Measurements from ENCODE around the gene PCSK2.

The PCSK2 gene

GRCh38 chr20:17295991-17296390, 69.2 kb downstream of the PCSK2 start:
- Mint-ChIP-seq H3K4me3 (no peak overlapping the region), H3K36me3 (ENCODE audit: low read depth) (no peaks in the 10 kb centered on the region), H3K4me1 (ENCODE audit: low read depth) (no peaks in the 10 kb centered on the region), H3K9me3 (no peaks in the 10 kb centered on the region), H3K27ac (no peak overlapping the region), H3K27me3 (no peaks in the 10 kb centered on the region)
- no peak for DNase-seq

- Mint-ChIP-seq H3K27ac (no peak overlapping the region), H3K4me3 (no peak overlapping the region), H3K9me3 (no peaks in the 10 kb centered on the region), H3K27me3 (no peaks in the 10 kb centered on the region), H3K36me3 (ENCODE audit: low read depth) (no peaks in the 10 kb centered on the region), H3K4me1 (ENCODE audit: low read depth) (no peaks in the 10 kb centered on the region)
- no peak for DNase-seq
Observed at GRCh38 chr20:17298171-17298570, 71.3 kb downstream of the PCSK2 start.

DNA sequence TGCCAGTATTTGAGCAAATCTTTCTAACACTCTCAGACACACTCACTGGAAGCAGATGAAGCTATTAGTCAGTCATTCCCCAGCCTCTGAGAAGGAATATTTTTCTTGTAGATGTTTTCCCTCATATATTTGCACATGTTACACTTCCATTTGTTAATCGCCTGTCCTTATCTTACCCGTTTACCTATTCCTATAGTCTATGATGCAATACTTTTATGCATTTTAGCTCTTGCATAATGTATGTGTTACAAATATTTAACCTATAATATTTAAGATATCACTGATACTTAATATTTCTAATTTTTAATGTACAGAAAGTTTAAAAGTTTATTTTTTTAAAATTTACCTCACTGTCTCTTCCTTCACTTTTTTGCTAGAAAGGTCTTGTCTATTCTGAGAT, 71.9 kb downstream of the PCSK2 start:
- no peak overlapping the region for H3K27ac Mint-ChIP-seq
- no peaks in the 10 kb centered on the region for H3K9me3 Mint-ChIP-seq
- H3K27me3 Mint-ChIP-seq, result no peaks in the 10 kb centered on the region
- DNase-seq, result no peak
- H3K36me3 Mint-ChIP-seq (ENCODE audit: low read depth), result no peaks in the 10 kb centered on the region
- no peak overlapping the region for H3K4me3 Mint-ChIP-seq
- H3K4me1 Mint-ChIP-seq (ENCODE audit: low read depth), result no peaks in the 10 kb centered on the region

- Mint-ChIP-seq H3K4me1 (ENCODE audit: low read depth) (no peaks in the 10 kb centered on the region), H3K27me3 (no peaks in the 10 kb centered on the region), H3K27ac (no peak overlapping the region), H3K9me3 (no peaks in the 10 kb centered on the region), H3K36me3 (ENCODE audit: low read depth) (no peaks in the 10 kb centered on the region), H3K4me3 (no peak overlapping the region)
- no peak for DNase-seq
Observed at GRCh38 chr20:17300113-17300512, 73.3 kb downstream of the PCSK2 start.

- Mint-ChIP-seq H3K27me3 (no peaks in the 10 kb centered on the region), H3K4me3 (no peak overlapping the region), H3K9me3 (no peaks in the 10 kb centered on the region), H3K36me3 (ENCODE audit: low read depth) (no peaks in the 10 kb centered on the region), H3K4me1 (ENCODE audit: low read depth) (no peaks in the 10 kb centered on the region), H3K27ac (no peak overlapping the region)
- DNase-seq, result no peak
Observed at GRCh38 chr20:17304774-17305173, 77.9 kb downstream of the PCSK2 start.

DNA sequence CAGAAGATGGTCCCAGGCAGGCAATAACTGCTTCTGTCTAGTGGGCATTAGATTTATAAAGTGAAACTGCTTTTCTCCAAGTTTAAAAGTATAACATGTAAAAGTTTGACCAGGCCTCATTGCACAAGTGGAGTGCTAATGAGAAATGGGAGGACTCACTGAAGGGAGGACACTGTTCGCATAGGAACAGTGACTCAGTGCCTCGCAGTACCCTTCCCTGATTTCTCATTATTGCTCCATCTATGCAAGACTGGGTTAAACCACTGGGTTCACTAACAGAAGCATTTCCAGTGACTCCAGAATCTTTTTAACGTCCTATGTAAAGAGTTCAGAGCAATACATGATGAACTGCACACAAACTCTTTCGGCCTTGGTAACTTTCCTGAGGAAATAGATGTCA, 79.6 kb downstream of the PCSK2 start:
- DNase-seq, result no peak
- no peaks in the 10 kb centered on the region for H3K9me3 Mint-ChIP-seq
- H3K27ac Mint-ChIP-seq, result no peak overlapping the region
- no peak overlapping the region for H3K4me3 Mint-ChIP-seq
- no peaks in the 10 kb centered on the region for H3K27me3 Mint-ChIP-seq
- no peaks in the 10 kb centered on the region for H3K36me3 Mint-ChIP-seq (ENCODE audit: low read depth)
- H3K4me1 Mint-ChIP-seq (ENCODE audit: low read depth), result no peaks in the 10 kb centered on the region

DNA sequence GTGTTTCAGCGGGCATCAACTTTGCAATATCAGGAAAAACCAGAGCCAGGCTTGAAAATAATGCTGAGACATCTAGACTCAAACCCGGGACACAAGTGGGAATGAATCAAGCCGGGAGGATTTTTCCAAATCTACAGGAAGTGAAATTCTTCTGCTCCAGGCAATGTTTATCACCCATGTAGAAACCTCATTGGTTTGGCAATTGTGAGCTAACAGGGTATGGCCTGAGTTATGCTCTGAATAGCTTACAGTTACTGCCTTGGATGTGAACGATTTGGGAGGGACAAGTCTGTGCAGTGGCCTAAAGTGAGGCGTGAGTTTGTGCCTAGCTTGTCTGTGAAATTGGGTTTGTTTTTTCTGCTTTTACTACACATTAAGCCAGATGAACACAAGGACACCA, 87.4 kb downstream of the PCSK2 start:
- no peaks in the 10 kb centered on the region for H3K4me1 Mint-ChIP-seq (ENCODE audit: low read depth)
- H3K4me3 Mint-ChIP-seq, result no peak overlapping the region
- DNase-seq, result no peak
- H3K27me3 Mint-ChIP-seq, result peaks cover 35% of the 10 kb centered on the region
- no peaks in the 10 kb centered on the region for H3K9me3 Mint-ChIP-seq
- H3K36me3 Mint-ChIP-seq (ENCODE audit: low read depth), result no peaks in the 10 kb centered on the region
- no peak overlapping the region for H3K27ac Mint-ChIP-seq

- H3K9me3 Mint-ChIP-seq, result no peaks in the 10 kb centered on the region
- no peaks in the 10 kb centered on the region for H3K4me1 Mint-ChIP-seq (ENCODE audit: low read depth)
- peaks cover 35% of the 10 kb centered on the region for H3K27me3 Mint-ChIP-seq
- DNase-seq, result no peak
- H3K36me3 Mint-ChIP-seq (ENCODE audit: low read depth), result no peaks in the 10 kb centered on the region
- H3K4me3 Mint-ChIP-seq, result no peak overlapping the region
- H3K27ac Mint-ChIP-seq, result no peak overlapping the region
Observed at GRCh38 chr20:17315407-17316231, 88.8 kb downstream of the PCSK2 start.

DNA sequence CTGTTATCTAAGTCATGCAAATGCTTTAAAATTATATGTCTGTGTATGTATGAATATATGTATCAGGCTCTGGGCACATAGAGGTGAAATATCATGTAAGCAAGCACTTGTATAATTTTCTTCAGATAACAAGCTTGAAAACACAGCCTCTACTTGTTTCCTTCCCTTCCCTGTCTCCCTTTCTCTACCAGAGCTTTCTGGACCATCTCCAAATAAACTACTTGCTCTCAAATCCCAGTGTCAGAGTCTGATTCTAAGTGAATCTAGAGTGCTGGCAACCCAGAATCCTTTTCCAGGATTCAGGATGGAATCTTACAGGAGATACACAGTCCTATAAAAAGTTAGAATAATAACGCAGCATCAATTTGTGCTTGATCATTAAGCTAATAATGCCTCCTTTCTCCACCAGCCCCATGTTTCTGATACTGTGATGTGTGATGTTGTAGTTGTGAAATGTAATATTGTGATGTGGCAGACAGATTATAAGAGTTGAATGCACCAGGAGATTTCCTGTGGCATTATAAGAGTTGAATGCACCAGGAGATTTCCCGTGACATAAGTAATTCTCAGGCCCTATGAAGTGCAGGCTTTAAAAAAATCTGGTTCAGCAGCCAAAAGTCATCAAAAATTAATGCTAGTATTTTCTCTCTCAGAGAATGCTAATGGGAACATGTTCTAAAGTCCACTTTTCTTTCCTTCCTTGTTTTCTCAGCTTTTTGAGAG, 89.6 kb downstream of the PCSK2 start:
- Mint-ChIP-seq H3K4me1 (ENCODE audit: low read depth) (no peaks in the 10 kb centered on the region), H3K36me3 (ENCODE audit: low read depth) (no peaks in the 10 kb centered on the region), H3K9me3 (no peaks in the 10 kb centered on the region), H3K27ac (no peak overlapping the region), H3K4me3 (no peak overlapping the region), H3K27me3 (peaks cover 35% of the 10 kb centered on the region)
- DNase-seq, result no peak

GRCh38 chr20:17317341-17317740, 90.5 kb downstream of the PCSK2 start:
- Mint-ChIP-seq H3K4me3 (no peak overlapping the region), H3K27me3 (peaks cover 35% of the 10 kb centered on the region), H3K27ac (no peak overlapping the region), H3K4me1 (ENCODE audit: low read depth) (no peaks in the 10 kb centered on the region), H3K36me3 (ENCODE audit: low read depth) (no peaks in the 10 kb centered on the region), H3K9me3 (no peaks in the 10 kb centered on the region)
- DNase-seq, result no peak

- H3K4me1 Mint-ChIP-seq (ENCODE audit: low read depth), result no peaks in the 10 kb centered on the region
- H3K9me3 Mint-ChIP-seq, result no peaks in the 10 kb centered on the region
- peaks cover 19% of the 10 kb centered on the region for H3K27me3 Mint-ChIP-seq
- no peak overlapping the region for H3K4me3 Mint-ChIP-seq
- no peak overlapping the region for H3K27ac Mint-ChIP-seq
- H3K36me3 Mint-ChIP-seq (ENCODE audit: low read depth), result no peaks in the 10 kb centered on the region
- DNase-seq, result no peak
Observed at GRCh38 chr20:17320456-17320855, 93.6 kb downstream of the PCSK2 start.

GRCh38 chr20:17326096-17326495, 99.3 kb downstream of the PCSK2 start:
- Mint-ChIP-seq H3K27me3 (peaks cover 24% of the 10 kb centered on the region), H3K27ac (no peak overlapping the region), H3K36me3 (ENCODE audit: low read depth) (no peaks in the 10 kb centered on the region), H3K4me1 (ENCODE audit: low read depth) (no peaks in the 10 kb centered on the region), H3K4me3 (no peak overlapping the region), H3K9me3 (no peaks in the 10 kb centered on the region)
- DNase-seq, result no peak

DNA sequence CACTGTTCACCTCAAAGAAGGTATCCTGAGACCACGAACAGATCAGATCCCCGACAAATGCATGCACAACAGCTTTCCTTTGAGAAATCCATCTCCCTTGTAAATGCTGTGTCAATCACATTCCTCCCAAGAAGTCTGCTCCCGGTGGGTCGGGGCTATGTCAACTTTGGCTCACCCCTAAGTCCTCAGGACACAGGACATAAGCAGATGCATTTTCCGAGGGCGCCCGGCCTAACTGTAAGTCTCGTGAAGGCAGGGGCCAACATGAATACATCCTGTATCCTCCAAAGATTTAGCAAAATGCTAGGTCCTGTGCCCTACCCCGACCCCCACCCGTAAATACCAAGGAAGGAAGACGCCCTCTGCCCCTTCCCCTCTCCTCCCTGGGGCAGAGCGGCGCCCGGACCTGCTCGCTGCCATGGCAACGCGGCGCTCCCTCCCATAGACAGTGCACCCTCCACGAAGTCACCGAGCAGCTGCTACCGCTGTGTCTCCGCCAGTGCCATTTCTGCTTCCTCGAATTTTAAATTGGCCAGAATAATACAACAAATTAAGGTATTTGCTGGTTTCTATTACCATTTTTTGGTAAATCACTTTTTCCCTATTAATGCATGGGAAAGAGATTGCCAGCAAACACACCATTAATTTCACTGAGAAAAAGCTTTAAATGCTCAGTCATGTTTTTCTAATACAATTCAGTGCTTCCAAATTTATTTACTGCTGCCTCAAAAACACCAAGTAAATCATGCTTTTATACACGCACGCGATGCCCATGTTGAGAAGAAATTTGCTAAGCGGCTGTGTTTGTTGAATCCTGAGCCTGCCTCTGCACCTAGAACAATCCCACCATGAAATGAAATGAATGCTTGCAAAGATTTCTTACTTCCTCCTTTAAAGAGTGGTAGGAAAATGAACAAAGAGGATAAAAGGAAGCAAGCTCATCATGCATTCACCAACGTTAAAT, 100.6 kb downstream of the PCSK2 start:
- H3K27me3 Mint-ChIP-seq, result peaks cover 24% of the 10 kb centered on the region
- no peak overlapping the region for H3K4me3 Mint-ChIP-seq
- no peak overlapping the region for H3K27ac Mint-ChIP-seq
- H3K9me3 Mint-ChIP-seq, result no peaks in the 10 kb centered on the region
- DNase-seq, result no peak
- H3K36me3 Mint-ChIP-seq (ENCODE audit: low read depth), result no peaks in the 10 kb centered on the region
- H3K4me1 Mint-ChIP-seq (ENCODE audit: low read depth), result no peaks in the 10 kb centered on the region

- no peaks in the 10 kb centered on the region for H3K4me1 Mint-ChIP-seq (ENCODE audit: low read depth)
- H3K27ac Mint-ChIP-seq, result no peak overlapping the region
- H3K9me3 Mint-ChIP-seq, result no peaks in the 10 kb centered on the region
- DNase-seq, result no peak
- peaks cover 2% of the 10 kb centered on the region for H3K27me3 Mint-ChIP-seq
- H3K4me3 Mint-ChIP-seq, result no peak overlapping the region
- H3K36me3 Mint-ChIP-seq (ENCODE audit: low read depth), result no peaks in the 10 kb centered on the region
Observed at GRCh38 chr20:17334932-17335331, 108.1 kb downstream of the PCSK2 start.

Data from activated T-cell treated with anti-CD3 and anti-CD28 coated beads, Interleukin-2, amount 50 U/mL, for 24 hours (primary cell).